MCF 10A (cell line): ENCODE results near the gene MUSTN1. TPM values are rescaled to one million over a fixed set of nuclear protein-coding genes. Genes with fewer than 3 reads are reported as not detected.

Source experiments
- BruUV-seq: library from RNA; stranded (reverse); fragments of 400-500 nt; replicated peaks from 2 replicates; lab custom pipeline; 2021; lab: Mats Ljungman, UMichigan
- CTCF ChIA-PET: fragments of 300-600 bp; sonication (Branson Sonifier 250); formaldehyde crosslinking; extraction: SDS; loops from one replicate; lab custom pipeline; 2021; ENCODE audit warnings: antibody characterized with exemption, inconsistent platforms; lab: Yijun Ruan, JAX
- POLR2A ChIA-PET: fragments of 300-600, 350-650 bp; sonication (Branson Sonifier 250); formaldehyde crosslinking; extraction: SDS; loops from one replicate; lab custom pipeline; 2020; ENCODE audit warnings: antibody characterized with exemption, inconsistent platforms; lab: Yijun Ruan, JAX
- DNase-seq: peaks from one replicate; pipeline ENCODE4 v3.0.0-alpha.2; 2018; ENCODE audit not compliant: unreplicated experiment
- H3K27ac Mint-ChIP-seq: one replicate; pipeline ENCODE4 v1.8.0; 2022; ENCODE audit warnings: mild to moderate bottlenecking, low read depth, mixed read lengths; ENCODE audit not compliant: unreplicated experiment
- H3K27me3 Mint-ChIP-seq: one replicate; pipeline ENCODE4 v1.8.0; 2022; ENCODE audit warnings: mixed read lengths; ENCODE audit not compliant: insufficient read depth, unreplicated experiment
- H3K36me3 Mint-ChIP-seq: one replicate; pipeline ENCODE4 v1.8.0; 2022; ENCODE audit warnings: mild to moderate bottlenecking, moderate library complexity, mixed read lengths; ENCODE audit not compliant: insufficient read depth, unreplicated experiment
- H3K4me1 Mint-ChIP-seq: one replicate; pipeline ENCODE4 v1.8.0; 2022; ENCODE audit warnings: mixed read lengths; ENCODE audit not compliant: insufficient read depth, unreplicated experiment
- H3K4me3 Mint-ChIP-seq: one replicate; pipeline ENCODE4 v1.8.0; 2022; ENCODE audit warnings: mild to moderate bottlenecking, moderate library complexity, mixed read lengths; ENCODE audit not compliant: unreplicated experiment
- H3K9me3 Mint-ChIP-seq: one replicate; pipeline ENCODE4 v1.8.0; 2022; ENCODE audit warnings: mixed read lengths; ENCODE audit not compliant: unreplicated experiment
- intact Hi-C: fragments of 100-400 bp; cut with micrococcal nuclease; formaldehyde crosslinking; loops from 2 replicates; pipeline ENCODE4 v1.14.1; 2022
- total RNA-seq: library from RNA; stranded (reverse); gene quantifications from 2 replicates; pipeline ENCODE4 v1.2.3, GENCODE V29; 2022
- TF ChIP-seq, protein P1 (sequence below): fragments of 200-600 bp; IDR thresholded peaks from one replicate; pipeline ENCODE4 v1.8.0; 2022; ENCODE audit warnings: antibody characterized with exemption, mild to moderate bottlenecking; ENCODE audit not compliant: unreplicated experiment

The MUSTN1 gene
- total RNA-seq, 1 experiment from 2014 or later = not detected

DNA sequence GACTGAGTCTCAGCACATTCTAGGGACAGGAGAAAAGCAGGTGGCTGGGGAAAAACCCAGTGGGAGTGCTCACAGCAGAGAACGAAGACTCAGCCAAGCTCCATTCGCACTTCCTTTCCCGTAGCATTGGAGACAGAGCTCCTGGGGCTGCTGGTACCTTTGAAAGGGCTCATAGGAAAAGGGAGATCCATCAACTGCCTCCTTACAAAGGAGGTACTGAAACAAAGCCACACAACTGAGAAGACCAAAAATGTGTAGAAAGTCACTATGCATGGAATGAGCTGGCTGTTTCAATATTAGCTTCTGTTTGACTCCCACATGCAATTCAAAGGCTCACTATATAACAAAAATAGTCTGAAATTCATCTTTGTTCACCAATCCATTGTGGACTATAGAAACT lies 45.7 kb upstream of the MUSTN1 start:
- Mint-ChIP-seq H3K27ac (no peak overlapping the region), H3K27me3 (no peaks in the 10 kb centered on the region), H3K4me3 (no peak overlapping the region), H3K9me3 (no peaks in the 10 kb centered on the region), H3K36me3 (peaks cover 8% of the 10 kb centered on the region), H3K4me1 (no peaks in the 10 kb centered on the region)
- intact Hi-C loops = no loop called here
- ChIA-PET CTCF (interaction anchor here (0.6 to 0.9 kb wide), 2 partner anchors 48 to 190 kb away, joined by 4 read pairs; no protein-coding TSS in a partner anchor), POLR2A (no interaction called here)
- TF ChIP-seq, protein P1, sequence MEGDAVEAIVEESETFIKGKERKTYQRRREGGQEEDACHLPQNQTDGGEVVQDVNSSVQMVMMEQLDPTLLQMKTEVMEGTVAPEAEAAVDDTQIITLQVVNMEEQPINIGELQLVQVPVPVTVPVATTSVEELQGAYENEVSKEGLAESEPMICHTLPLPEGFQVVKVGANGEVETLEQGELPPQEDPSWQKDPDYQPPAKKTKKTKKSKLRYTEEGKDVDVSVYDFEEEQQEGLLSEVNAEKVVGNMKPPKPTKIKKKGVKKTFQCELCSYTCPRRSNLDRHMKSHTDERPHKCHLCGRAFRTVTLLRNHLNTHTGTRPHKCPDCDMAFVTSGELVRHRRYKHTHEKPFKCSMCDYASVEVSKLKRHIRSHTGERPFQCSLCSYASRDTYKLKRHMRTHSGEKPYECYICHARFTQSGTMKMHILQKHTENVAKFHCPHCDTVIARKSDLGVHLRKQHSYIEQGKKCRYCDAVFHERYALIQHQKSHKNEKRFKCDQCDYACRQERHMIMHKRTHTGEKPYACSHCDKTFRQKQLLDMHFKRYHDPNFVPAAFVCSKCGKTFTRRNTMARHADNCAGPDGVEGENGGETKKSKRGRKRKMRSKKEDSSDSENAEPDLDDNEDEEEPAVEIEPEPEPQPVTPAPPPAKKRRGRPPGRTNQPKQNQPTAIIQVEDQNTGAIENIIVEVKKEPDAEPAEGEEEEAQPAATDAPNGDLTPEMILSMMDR = no peak
- DNase-seq = no peak
- no TSS peak for BruUV-seq

DNA sequence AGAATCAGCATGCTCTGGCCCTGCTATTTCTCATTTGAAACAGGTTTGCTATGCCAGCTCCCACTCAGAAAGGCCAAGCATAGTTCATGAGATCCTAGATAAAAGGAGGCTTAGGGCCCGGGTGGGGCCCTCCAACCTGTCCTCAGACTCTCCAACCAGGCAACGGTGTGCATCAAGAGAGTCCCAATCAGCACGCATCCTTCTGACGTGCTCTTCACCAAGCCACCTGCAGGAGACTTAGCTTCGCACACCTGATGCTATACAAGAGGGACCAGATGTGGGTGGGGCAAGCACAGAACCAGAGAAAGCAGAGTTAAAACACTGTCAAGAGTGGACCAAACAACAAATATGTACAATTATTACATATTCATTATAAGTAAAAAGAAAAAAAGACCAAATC lies 45.2 kb upstream of the MUSTN1 start:
- Mint-ChIP-seq H3K4me3 (no peak overlapping the region), H3K9me3 (no peaks in the 10 kb centered on the region), H3K36me3 (peaks cover 8% of the 10 kb centered on the region), H3K27me3 (no peaks in the 10 kb centered on the region), H3K4me1 (no peaks in the 10 kb centered on the region), H3K27ac (no peak overlapping the region)
- TF ChIP-seq, protein P1 = no peak
- POLR2A ChIA-PET = no interaction called here
- no TSS peak for BruUV-seq
- CTCF ChIA-PET = interaction anchor here (0.6 kb wide), 1 partner anchor 190 kb away, joined by 4 read pairs; no protein-coding TSS in a partner anchor
- intact Hi-C loops = no loop called here
- DNase-seq = no peak

DNA sequence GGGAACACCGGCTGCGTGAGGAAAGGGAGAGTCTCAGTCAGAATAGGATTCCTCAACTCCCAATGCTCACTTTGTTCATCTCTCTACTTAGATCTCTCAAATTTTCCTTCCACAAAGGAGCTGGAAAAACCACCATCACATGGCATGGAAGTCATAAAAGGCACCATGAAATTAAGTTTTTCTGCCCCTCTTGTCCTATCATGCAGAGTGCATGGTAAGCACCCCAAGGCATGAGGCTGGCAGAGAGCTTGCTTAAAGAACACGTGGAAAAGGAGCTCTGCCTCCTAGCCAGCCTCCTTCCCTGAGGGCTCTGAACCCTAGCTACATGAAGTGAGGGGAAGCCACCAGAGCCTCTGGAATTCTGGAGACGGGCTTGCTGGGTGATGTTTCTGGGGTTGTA lies 44.8 kb upstream of the MUSTN1 start:
- no peak for DNase-seq
- BruUV-seq = no TSS peak
- no peaks in the 10 kb centered on the region for H3K9me3 Mint-ChIP-seq
- H3K36me3 Mint-ChIP-seq = peaks cover 8% of the 10 kb centered on the region
- H3K4me1 Mint-ChIP-seq = no peaks in the 10 kb centered on the region
- H3K27me3 Mint-ChIP-seq = no peaks in the 10 kb centered on the region
- H3K27ac Mint-ChIP-seq = no peak overlapping the region
- ChIA-PET POLR2A (no interaction called here), CTCF (interaction anchor here (1.1 to 1.5 kb wide), 3 partner anchors 32 to 59 kb away, joined by 3 read pairs; no protein-coding TSS in a partner anchor)
- TF ChIP-seq, protein P1 = no peak
- H3K4me3 Mint-ChIP-seq = no peak overlapping the region
- intact Hi-C loops = no loop called here

DNA sequence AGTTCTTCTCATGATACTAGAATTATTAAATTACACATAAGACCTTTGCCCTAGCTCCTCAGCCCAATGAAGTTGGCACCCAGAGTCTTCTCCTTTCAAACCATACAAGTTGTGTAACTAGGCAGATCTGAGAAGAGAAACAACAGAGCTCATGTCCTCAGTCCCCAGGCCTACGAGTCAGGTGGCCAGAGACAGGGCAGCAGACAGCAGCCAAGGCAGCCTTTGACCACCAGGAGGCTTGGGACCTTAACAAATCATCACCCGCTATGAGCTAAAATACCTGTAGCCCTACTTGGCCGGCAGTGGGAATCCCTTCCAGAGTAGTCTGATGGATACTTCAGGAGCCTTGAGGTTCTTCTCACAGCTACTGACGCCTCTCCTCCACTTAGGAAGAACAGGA lies 44.3 kb upstream of the MUSTN1 start:
- TF ChIP-seq, protein P1 = no peak
- BruUV-seq = no TSS peak
- CTCF ChIA-PET = interaction anchor here (0.6 to 1.5 kb wide), 5 partner anchors 31 to 832 kb away, joined by 3 to 4 read pairs (median 3); no protein-coding TSS in a partner anchor
- Mint-ChIP-seq H3K27me3 (no peaks in the 10 kb centered on the region), H3K36me3 (peaks cover 8% of the 10 kb centered on the region), H3K27ac (no peak overlapping the region), H3K4me1 (no peaks in the 10 kb centered on the region), H3K9me3 (no peaks in the 10 kb centered on the region), H3K4me3 (no peak overlapping the region)
- intact Hi-C loops = no loop called here
- POLR2A ChIA-PET = interaction anchor here (0.7 kb wide), 1 partner anchor 62 kb away, joined by 3 read pairs; no protein-coding TSS in a partner anchor
- DNase-seq = no peak
